Activated naive CD4-positive, alpha-beta T cell treated with anti-CD3 and anti-CD28 coated beads, Interleukin-2, amount 10 ng/mL, durations not matched to agents 7 days and 5 days (primary cell): ENCODE measurements around the gene CERK.
A peak's percentile ranks its signal among the peaks of the same experiment; 100 is the strongest.

Source experiments
- CTCF ChIA-PET: fragments of 350-600 bp; sonication (Branson Sonifier 250); formaldehyde crosslinking; loops from one replicate; lab custom pipeline; 2021; ENCODE audit warnings: antibody characterized with exemption; lab: Charles Lee
- DNase-seq: peaks from one replicate; pipeline ENCODE4 v3.0.0-alpha.2; 2020
- H3K27ac Mint-ChIP-seq: one replicate; pipeline ENCODE4 v1.8.0; 2021; ENCODE audit warnings: mild to moderate bottlenecking, moderate library complexity, mixed read lengths
- H3K27me3 Mint-ChIP-seq: one replicate; pipeline ENCODE4 v1.8.0; 2021; ENCODE audit warnings: mild to moderate bottlenecking, mixed read lengths
- H3K36me3 Mint-ChIP-seq: one replicate; pipeline ENCODE4 v1.8.0; 2021; ENCODE audit warnings: mixed read lengths
- H3K4me1 Mint-ChIP-seq: one replicate; pipeline ENCODE4 v1.8.0; 2021; ENCODE audit warnings: mixed read lengths
- H3K4me3 Mint-ChIP-seq: one replicate; pipeline ENCODE4 v1.8.0; 2021; ENCODE audit warnings: mild to moderate bottlenecking, moderate library complexity, mixed read lengths
- H3K9me3 Mint-ChIP-seq: one replicate; pipeline ENCODE4 v1.8.0; 2021; ENCODE audit warnings: mixed read lengths

CERK gene

DNA sequence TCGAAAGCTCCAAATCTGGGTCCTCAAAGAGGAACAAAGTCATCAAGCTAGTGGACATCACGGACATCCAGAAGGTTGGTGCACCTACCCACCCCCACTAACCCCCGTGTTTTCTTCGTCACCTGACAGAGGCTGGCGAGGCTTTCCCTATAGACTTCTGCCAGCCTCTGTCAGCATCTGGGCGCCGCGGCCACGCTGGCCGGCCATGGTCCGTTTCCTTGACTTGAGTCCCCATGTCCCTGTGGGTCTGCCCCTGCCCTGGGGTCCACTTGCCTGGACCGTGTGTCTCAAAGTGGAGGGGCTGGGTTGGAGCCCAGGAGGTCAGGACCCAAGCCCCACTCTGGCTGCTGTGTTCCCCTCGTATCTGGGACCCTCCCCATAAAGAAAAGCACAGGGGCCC lies 62.6 kb downstream of the CERK start:
- Mint-ChIP-seq H3K9me3 (no peaks in the 10 kb centered on the region), H3K36me3 (peaks cover 10% of the 10 kb centered on the region), H3K27me3 (no peaks in the 10 kb centered on the region), H3K4me3 (no peak overlapping the region), H3K4me1 (peaks cover 34% of the 10 kb centered on the region), H3K27ac (no peak overlapping the region)
- CTCF ChIA-PET = interaction anchor here (0.7 kb wide), 1 partner anchor 112 kb away, joined by 5 read pairs; no protein-coding TSS in a partner anchor
- DNase-seq = no peak

DNA sequence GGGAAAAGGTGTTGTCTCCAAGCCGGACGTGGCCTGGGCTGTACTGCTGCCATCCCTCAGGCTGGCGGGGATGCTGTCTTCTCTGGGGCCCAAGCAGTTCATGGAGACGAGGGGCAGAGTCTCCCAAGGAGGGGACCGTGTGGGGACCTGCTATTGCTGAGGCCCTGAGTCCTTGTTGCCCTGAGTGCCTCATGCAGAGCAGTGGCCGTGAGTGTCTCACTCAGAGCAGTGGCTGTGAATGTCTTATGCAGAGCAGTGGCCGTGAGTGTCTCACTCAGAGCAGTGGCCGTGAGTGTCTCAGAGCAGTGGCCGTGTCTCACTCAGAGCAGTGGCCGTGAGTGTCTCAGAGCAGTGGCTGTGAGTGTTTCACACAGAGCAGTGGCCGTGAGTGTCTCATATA lies 63.1 kb downstream of the CERK start:
- CTCF ChIA-PET = no interaction called here
- H3K4me1 Mint-ChIP-seq = peaks cover 34% of the 10 kb centered on the region
- DNase-seq = no peak
- H3K36me3 Mint-ChIP-seq = peaks cover 10% of the 10 kb centered on the region
- H3K27ac Mint-ChIP-seq = peak overlapping the region; percentile 88
- H3K4me3 Mint-ChIP-seq = peak overlapping the region; percentile 73
- H3K27me3 Mint-ChIP-seq = no peaks in the 10 kb centered on the region
- H3K9me3 Mint-ChIP-seq = no peaks in the 10 kb centered on the region

DNA sequence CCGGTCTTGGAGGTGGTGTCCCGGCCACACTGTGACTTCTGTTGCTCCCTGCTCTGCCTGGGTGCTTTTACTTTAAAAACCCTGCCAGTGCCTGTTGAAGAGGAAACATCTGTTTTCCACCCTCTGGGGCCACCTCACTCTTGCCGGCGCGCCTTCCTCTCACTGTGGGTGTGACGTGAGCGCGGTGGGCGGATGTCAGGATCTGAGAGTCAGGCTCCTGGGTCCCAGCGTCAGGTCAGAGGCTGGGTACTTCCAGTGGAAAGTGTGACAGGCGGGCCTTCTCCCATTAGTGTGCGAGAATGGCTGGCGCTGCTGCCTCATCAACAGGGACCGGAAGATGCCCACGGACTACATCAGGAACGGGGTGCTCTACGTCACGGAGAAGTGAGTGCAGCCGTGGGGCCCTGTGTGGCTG lies 63.7 kb downstream of the CERK start:
- Mint-ChIP-seq H3K27ac (peak overlapping the region; percentile 88), H3K9me3 (no peaks in the 10 kb centered on the region), H3K36me3 (peaks cover 10% of the 10 kb centered on the region), H3K27me3 (no peaks in the 10 kb centered on the region), H3K4me1 (peaks cover 34% of the 10 kb centered on the region), H3K4me3 (peak overlapping the region; percentile 73)
- CTCF ChIA-PET = interaction anchor here (1.1 kb wide), 1 partner anchor 111 kb away, joined by 6 read pairs; no protein-coding TSS in a partner anchor
- peak; percentile 95 for DNase-seq

DNA sequence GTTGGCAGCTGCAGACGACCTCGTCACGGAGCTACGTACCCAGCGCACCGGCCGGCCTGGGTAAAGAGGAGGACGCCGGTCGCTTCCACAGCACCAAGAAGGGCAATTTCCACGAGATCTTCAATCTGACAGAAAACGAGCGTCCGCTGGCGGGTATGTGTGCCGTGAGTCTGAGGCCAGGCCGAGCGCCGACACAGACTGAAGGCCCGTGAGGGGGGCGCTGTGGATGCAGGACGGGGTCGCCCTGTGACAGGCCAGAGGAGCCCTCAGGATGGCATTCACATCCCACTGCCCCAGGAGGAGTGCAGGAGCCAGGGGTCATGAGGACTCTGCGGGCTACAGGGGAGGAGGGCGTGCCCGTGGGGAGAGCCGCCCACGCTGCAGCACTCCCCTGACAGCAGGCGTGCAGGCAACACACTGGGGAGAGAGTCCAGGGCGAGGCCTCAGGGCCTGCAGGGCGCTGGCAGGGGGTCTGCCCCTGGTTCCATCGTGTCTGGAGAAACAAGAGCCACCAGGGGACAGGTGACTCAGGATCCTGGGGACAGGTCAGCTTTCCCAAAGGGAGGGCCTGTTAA lies 64.3 kb downstream of the CERK start:
- Mint-ChIP-seq H3K36me3 (peaks cover 14% of the 10 kb centered on the region), H3K4me1 (peaks cover 34% of the 10 kb centered on the region), H3K27me3 (no peaks in the 10 kb centered on the region), H3K27ac (peak overlapping the region; percentile 88), H3K4me3 (peak overlapping the region; percentile 73), H3K9me3 (no peaks in the 10 kb centered on the region)
- CTCF ChIA-PET = interaction anchor here (1.1 kb wide), 1 partner anchor 110 kb away, joined by 6 read pairs; no protein-coding TSS in a partner anchor
- peak; percentile 35 for DNase-seq

DNA sequence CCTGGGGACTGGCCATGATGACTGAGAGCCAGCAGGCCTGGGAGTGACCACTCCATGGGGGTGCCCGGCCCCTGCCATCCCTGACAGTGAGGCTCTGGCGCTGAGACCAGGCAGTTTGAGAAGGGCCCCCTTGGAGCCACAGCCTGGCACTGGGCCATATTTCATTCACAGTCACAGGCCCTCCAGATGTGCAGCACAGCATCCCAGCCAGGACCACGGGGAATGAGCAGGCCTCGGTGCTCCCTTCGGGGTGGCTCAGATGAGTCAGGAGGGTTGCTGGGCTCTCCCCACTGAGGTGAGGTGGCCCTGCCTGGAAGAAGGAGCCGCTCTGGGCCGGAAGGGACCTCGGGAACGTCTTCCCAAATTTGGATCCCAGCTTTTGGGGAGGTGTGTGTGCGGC lies 64.8 kb downstream of the CERK start:
- Mint-ChIP-seq H3K4me1 (peaks cover 34% of the 10 kb centered on the region), H3K9me3 (no peaks in the 10 kb centered on the region), H3K27ac (peak overlapping the region; percentile 88), H3K36me3 (peaks cover 13% of the 10 kb centered on the region), H3K27me3 (no peaks in the 10 kb centered on the region), H3K4me3 (peak overlapping the region; percentile 73)
- CTCF ChIA-PET = no interaction called here
- DNase-seq = no peak

DNA sequence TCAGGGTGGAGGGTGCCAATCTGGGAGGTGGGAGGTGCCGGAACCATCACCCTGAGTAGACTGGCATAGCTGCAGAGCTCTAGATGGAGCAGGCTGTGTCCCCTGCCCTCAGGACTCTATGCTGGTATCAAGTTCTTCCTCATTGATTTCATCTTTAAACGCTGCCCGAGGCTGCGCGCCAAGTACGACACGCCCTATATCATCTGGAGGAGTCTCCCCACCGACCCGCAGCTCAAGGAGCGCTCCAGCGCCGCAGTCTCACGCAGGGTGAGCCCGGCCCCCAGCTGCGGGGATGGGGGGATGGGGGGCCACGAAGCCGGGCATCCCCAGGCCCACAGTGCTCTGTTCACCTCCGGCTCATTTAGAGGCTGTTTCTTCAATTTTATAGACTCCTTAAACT lies 65.3 kb downstream of the CERK start:
- no peaks in the 10 kb centered on the region for H3K27me3 Mint-ChIP-seq
- H3K27ac Mint-ChIP-seq = peak overlapping the region; percentile 75
- peaks cover 31% of the 10 kb centered on the region for H3K4me1 Mint-ChIP-seq
- DNase-seq = no peak
- H3K4me3 Mint-ChIP-seq = no peak overlapping the region
- CTCF ChIA-PET = no interaction called here
- H3K9me3 Mint-ChIP-seq = no peaks in the 10 kb centered on the region
- H3K36me3 Mint-ChIP-seq = peaks cover 10% of the 10 kb centered on the region

DNA sequence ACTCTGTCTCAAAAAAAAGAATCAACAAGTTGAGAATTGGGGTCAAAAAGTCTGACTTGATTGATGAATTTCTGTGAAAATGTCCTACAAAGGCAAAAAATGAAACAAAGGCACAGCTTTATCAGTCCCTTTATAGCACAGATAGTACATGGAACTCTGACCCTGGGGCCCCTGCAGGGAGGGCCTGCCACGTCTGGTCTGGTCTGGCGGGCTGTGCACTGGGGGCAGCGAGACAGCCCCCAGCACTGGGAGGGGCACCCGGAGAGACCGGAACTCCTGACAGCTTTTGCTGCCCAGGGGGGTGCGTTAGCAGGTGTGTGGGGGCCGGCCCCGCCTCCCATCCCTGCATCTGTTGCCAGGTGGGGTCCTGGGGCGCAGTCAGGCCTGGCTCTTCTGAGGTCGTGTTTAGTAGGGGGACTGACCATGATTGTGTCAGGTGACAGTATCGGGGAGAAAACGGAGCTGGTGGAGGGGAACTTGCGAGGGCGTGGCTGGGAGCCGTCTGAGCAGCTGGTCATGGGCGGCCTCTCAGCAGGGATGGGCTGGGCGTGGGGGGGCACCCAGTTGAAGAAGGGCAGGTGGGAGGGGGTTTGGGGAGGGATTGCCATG lies 66.1 kb downstream of the CERK start:
- no peak overlapping the region for H3K27ac Mint-ChIP-seq
- no peak for DNase-seq
- H3K4me1 Mint-ChIP-seq = peaks cover 30% of the 10 kb centered on the region
- no peaks in the 10 kb centered on the region for H3K9me3 Mint-ChIP-seq
- CTCF ChIA-PET = no interaction called here
- H3K27me3 Mint-ChIP-seq = no peaks in the 10 kb centered on the region
- H3K36me3 Mint-ChIP-seq = peaks cover 10% of the 10 kb centered on the region
- H3K4me3 Mint-ChIP-seq = no peak overlapping the region

DNA sequence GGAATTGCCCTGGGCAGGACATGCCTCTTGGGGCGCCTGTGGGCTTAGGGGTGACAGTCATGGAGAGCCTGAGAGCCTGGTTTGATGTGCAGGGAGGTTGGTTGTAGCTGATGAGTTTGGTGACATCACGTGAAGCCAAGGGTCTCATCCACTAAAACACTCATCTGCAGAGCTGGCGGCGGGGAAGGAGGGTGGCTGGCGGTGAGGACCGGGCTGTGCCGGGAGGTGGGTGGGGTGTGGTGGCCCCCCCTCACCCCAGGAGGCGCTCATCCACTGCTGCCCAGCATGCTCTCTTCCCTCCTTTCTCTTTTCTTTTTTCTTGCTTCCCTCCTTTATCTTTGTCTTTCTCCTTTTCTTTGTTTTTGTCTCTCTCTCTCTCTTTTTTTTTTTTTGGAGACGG lies 68.9 kb downstream of the CERK start:
- Mint-ChIP-seq H3K9me3 (no peaks in the 10 kb centered on the region), H3K27ac (no peak overlapping the region), H3K4me3 (no peak overlapping the region), H3K27me3 (no peaks in the 10 kb centered on the region), H3K36me3 (peaks cover 6% of the 10 kb centered on the region), H3K4me1 (peaks cover 19% of the 10 kb centered on the region)
- no peak for DNase-seq
- CTCF ChIA-PET = no interaction called here

DNA sequence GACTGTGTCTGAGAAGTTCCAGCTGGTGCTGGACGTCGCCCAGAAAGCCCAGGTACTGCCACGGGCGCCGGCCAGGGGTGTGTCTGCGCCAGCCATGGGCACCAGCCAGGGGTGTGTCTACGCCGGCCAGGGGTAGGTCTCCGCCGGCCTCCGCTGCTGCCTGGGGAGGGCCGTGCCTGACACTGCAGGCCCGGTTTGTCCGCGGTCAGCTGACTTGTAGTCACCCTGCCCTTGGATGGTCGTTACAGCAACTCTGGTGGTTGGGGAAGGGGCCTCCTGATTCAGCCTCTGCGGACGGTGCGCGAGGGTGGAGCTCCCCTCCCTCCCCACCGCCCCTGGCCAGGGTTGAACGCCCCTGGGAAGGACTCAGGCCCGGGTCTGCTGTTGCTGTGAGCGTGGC lies 69.9 kb downstream of the CERK start:
- no peak for DNase-seq
- H3K36me3 Mint-ChIP-seq = peaks cover 6% of the 10 kb centered on the region
- no peaks in the 10 kb centered on the region for H3K27me3 Mint-ChIP-seq
- CTCF ChIA-PET = interaction anchor here (1.3 kb wide), 1 partner anchor 104 kb away, joined by 4 read pairs; no protein-coding TSS in a partner anchor
- H3K4me3 Mint-ChIP-seq = no peak overlapping the region
- H3K9me3 Mint-ChIP-seq = no peaks in the 10 kb centered on the region
- H3K27ac Mint-ChIP-seq = no peak overlapping the region
- peaks cover 8% of the 10 kb centered on the region for H3K4me1 Mint-ChIP-seq

DNA sequence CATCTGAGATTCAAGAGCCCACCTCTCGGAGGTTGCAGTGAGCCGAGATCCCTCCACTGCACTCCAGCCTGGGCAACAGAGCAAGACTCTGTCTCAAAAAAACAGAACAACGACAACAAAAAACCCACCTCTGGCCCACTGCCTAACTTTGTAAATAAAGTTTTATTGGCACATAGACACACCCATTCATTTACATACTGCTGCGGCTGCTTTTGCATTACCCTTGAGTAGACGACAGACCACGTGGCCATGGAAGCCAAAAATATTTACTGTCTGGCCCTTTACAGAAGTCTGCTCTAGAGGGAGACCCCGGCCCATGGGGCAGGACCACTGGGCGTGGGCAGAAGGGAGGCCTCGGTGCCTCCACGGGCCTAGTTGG lies 70.8 kb downstream of the CERK start:
- H3K9me3 Mint-ChIP-seq = no peaks in the 10 kb centered on the region
- DNase-seq = no peak
- H3K4me3 Mint-ChIP-seq = no peak overlapping the region
- H3K4me1 Mint-ChIP-seq = no peaks in the 10 kb centered on the region
- CTCF ChIA-PET = no interaction called here
- peaks cover 6% of the 10 kb centered on the region for H3K36me3 Mint-ChIP-seq
- no peaks in the 10 kb centered on the region for H3K27me3 Mint-ChIP-seq
- H3K27ac Mint-ChIP-seq = no peak overlapping the region

DNA sequence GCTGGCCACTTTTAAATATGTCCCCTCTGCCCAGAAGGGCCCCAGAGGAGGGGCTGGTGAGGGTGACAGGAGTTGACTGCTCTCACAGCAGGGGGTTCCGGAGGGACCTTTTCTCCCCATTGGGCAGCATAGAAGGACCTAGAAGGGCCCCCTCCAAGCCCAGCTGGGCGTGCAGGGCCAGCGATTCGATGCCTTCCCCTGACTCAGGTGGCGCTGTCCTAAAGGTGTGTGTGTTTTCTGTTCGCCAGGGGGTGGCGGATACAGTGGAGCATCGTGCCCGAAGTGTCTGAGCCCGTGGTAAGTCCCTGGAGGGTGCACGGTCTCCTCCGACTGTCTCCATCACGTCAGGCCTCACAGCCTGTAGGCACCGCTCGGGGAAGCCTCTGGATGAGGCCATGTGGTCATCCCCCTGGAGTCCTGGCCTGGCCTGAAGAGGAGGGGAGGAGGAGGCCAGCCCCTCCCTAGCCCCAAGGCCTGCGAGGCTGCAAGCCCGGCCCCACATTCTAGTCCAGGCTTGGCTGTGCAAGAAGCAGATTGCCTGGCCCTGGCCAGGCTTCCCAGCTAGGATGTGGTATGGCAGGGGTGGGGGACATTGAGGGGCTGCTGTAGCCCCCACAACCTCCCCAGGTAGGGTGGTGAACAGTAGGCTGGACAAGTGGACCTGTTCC lies 71.3 kb downstream of the CERK start:
- no peaks in the 10 kb centered on the region for H3K27me3 Mint-ChIP-seq
- CTCF ChIA-PET = no interaction called here
- no peak overlapping the region for H3K4me3 Mint-ChIP-seq
- no peak for DNase-seq
- H3K9me3 Mint-ChIP-seq = no peaks in the 10 kb centered on the region
- peaks cover 6% of the 10 kb centered on the region for H3K36me3 Mint-ChIP-seq
- no peak overlapping the region for H3K27ac Mint-ChIP-seq
- H3K4me1 Mint-ChIP-seq = peaks cover 2% of the 10 kb centered on the region

DNA sequence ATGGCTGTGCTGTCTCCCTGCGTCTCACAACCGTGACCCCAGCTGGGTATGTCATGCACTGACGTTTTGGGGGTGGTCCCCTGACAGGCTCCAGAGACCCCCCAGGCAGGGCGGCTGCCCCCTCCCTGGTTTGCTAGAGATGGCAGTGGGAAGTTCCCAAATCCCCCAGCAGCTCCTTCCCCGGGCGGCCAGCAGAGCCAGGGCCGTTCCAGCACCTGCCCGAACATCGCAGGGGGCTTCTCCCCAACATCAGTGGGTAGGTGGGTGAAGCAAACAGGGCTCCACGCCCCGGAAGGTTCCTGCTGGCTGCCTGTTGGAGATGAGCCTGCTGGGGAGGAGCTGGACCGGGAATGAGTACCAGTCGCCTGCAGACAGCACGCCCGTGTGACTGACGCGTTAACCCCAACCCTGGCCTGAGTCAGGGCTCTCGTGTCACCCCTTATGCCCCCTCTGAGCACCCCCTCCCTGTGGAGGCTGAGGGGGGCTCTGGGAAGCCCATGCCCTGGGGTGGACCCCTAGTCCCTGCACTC lies 72.2 kb downstream of the CERK start:
- Mint-ChIP-seq H3K9me3 (no peaks in the 10 kb centered on the region), H3K27me3 (no peaks in the 10 kb centered on the region), H3K4me3 (no peak overlapping the region), H3K4me1 (peaks cover 6% of the 10 kb centered on the region), H3K27ac (no peak overlapping the region), H3K36me3 (peaks cover 6% of the 10 kb centered on the region)
- CTCF ChIA-PET = no interaction called here
- no peak for DNase-seq

DNA sequence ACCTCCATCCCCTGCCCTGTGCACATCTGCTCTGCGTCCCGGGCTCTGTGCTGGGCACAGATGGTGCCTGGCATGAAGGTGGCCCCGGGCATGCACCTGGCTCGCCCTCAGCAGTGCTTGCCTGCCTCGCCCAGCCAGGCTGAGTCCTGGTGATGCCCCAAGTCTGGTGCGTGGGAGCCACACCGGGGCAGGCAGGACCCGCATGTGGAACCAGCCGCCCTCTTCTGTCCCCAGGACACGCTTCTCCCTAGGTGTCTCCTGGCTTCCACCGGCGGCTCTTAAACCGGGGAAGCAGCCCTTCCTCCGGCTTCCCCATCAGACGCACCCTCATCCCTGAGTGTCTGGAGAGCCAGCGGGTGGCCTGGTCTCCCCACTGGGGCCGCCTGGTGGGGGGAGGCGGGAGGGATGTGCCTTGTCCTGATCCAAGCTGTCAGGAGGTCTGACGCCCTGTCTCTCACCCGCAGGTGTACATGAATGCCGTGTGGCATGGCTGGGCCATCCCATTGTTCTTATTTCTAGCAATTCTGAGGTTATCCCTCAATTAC lies 72.8 kb downstream of the CERK start:
- Mint-ChIP-seq H3K27me3 (no peaks in the 10 kb centered on the region), H3K4me3 (no peak overlapping the region), H3K4me1 (peaks cover 12% of the 10 kb centered on the region), H3K36me3 (peaks cover 6% of the 10 kb centered on the region), H3K27ac (no peak overlapping the region), H3K9me3 (no peaks in the 10 kb centered on the region)
- CTCF ChIA-PET = no interaction called here
- DNase-seq = no peak

DNA sequence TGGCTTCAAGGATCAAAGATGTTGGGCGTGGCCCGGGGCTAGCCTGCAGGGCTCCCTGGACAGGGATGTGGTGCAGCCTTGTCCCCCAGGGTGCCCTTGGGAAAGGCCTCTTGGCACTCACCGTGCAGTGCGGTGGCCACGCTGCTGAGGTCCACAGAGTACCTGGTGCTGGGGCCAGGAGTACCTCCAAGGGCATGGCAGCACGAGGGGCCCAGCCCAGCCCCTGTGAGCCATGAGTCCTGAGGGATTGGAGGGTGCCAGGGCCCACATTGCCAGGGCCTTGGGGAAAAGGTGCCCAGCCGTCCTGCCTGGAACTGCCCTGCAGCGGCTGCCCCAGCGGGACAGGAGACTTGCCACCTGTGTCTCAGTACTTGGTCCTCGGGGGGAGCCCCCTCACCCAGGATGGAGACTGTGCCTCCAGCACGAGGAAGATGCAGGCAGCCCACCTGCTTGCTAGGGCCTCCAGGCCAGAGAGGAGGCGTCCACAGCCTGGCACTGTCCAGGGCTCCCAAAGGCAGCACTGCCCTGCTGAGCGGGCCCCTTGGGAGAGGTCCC lies 73.7 kb downstream of the CERK start:
- DNase-seq = no peak
- CTCF ChIA-PET = no interaction called here
- no peak overlapping the region for H3K27ac Mint-ChIP-seq

More for the DNA sequence above, 73.7 kb downstream of the CERK start:
- Mint-ChIP-seq H3K4me1 (peaks cover 16% of the 10 kb centered on the region), H3K4me3 (no peak overlapping the region), H3K36me3 (peaks cover 6% of the 10 kb centered on the region), H3K27me3 (no peaks in the 10 kb centered on the region), H3K9me3 (no peaks in the 10 kb centered on the region)
